Stimulated activated CD4-positive, alpha-beta T cell treated with anti-CD3 and anti-CD28 coated beads, Interleukin-15, amount 100 ng/mL, for 1 hour (primary cell): ENCODE measurements around the gene CRTC1.

Source experiments
- DNase-seq, 2 donors: peaks; one replicate each; pipeline ENCODE4 v3.0.0-alpha.2; 2020; ENCODE audit warnings: low read depth in 1 of 2, low spot score in 1 of 2

Gene CRTC1

GRCh38 chr19:18743784-18744418, 60.4 kb downstream of the CRTC1 start:
- DNase-seq: no peak

- no peak for DNase-seq
These were observed 61.7 kb downstream of the CRTC1 start for GRCh38 chr19:18745012-18745735.

GRCh38 chr19:18745931-18746330, 62.5 kb downstream of the CRTC1 start:
- DNase-seq: no peak

- DNase-seq: no peak
These were observed 63.2 kb downstream of the CRTC1 start for GRCh38 chr19:18746401-18747325.

- DNase-seq: no peak
These were observed 66.1 kb downstream of the CRTC1 start for GRCh38 chr19:18749362-18750231.

GRCh38 chr19:18750295-18750970, 67.0 kb downstream of the CRTC1 start:
- no peak for DNase-seq

GRCh38 chr19:18751571-18751970, 68.1 kb downstream of the CRTC1 start:
- no peak for DNase-seq

- no peak for DNase-seq
These were observed 71.0 kb downstream of the CRTC1 start for GRCh38 chr19:18754501-18754900.

GRCh38 chr19:18756896-18757295, 73.4 kb downstream of the CRTC1 start:
- DNase-seq: no peak

GRCh38 chr19:18759304-18759994, 76.0 kb downstream of the CRTC1 start:
- DNase-seq: no peak

- DNase-seq: no peak
These were observed 76.5 kb downstream of the CRTC1 start for GRCh38 chr19:18759995-18760426.

- DNase-seq: no peak
These were observed 77.2 kb downstream of the CRTC1 start for GRCh38 chr19:18760440-18761383.

GRCh38 chr19:18761531-18762110, 78.1 kb downstream of the CRTC1 start:
- no peak for DNase-seq

GRCh38 chr19:18762125-18763023, 78.9 kb downstream of the CRTC1 start:
- DNase-seq: no peak

GRCh38 chr19:18763674-18764590, 80.5 kb downstream of the CRTC1 start:
- DNase-seq: no peak

GRCh38 chr19:18764591-18765051, 81.1 kb downstream of the CRTC1 start:
- no peak for DNase-seq
